ENCODE measurements around the gene VEZT.
"Not testable (repeated sequence)": the region's sequence is repeated elsewhere in the genome, so short reads cannot be mapped to it uniquely, and the experiment has no call there.

The VEZT gene

GRCh38 chr12:95217377-95218149 lies at the start of gene VEZT, which contains the start of gene FGD6:
TSS of gene VEZT (plus strand) at chr12:95217807. CDS start at chr12:95217851, 44 bp downstream.
TSS of gene FGD6 (minus strand) at chr12:95217467. CDS start at chr12:95217240, 227 bp downstream.
- peak; percentile 98 for DNase-seq

- DNase-seq: no peak
Measured at GRCh38 chr12:95168746-95169145, 48.9 kb upstream of the VEZT start.

- DNase-seq: no peak
Measured at GRCh38 chr12:95169368-95169767, 48.2 kb upstream of the VEZT start.

GRCh38 chr12:95173392-95174251 lies 44.0 kb upstream of the VEZT start:
- DNase-seq: no peak

GRCh38 chr12:95177201-95177768 lies 40.3 kb upstream of the VEZT start:
- DNase-seq: no peak

- DNase-seq: no peak
Measured at GRCh38 chr12:95178136-95178535, 39.5 kb upstream of the VEZT start.

GRCh38 chr12:95179011-95179410 lies 38.6 kb upstream of the VEZT start:
- DNase-seq: no peak

GRCh38 chr12:95181103-95181502 lies 36.5 kb upstream of the VEZT start:
- DNase-seq: no peak

GRCh38 chr12:95182868-95183415 lies 34.7 kb upstream of the VEZT start:
- no peak for DNase-seq

- no peak for DNase-seq
Measured at GRCh38 chr12:95184121-95184520, 33.5 kb upstream of the VEZT start.

GRCh38 chr12:95185072-95185471 lies 32.5 kb upstream of the VEZT start:
- DNase-seq: no peak

GRCh38 chr12:95185854-95186253 lies 31.8 kb upstream of the VEZT start:
- no peak for DNase-seq

GRCh38 chr12:95187865-95188415 lies 29.7 kb upstream of the VEZT start:
- no peak for DNase-seq

- DNase-seq: no peak
Measured at GRCh38 chr12:95191060-95191696, 26.4 kb upstream of the VEZT start.

- no peak for DNase-seq
Measured at GRCh38 chr12:95192271-95192670, 25.3 kb upstream of the VEZT start.

GRCh38 chr12:95193139-95193538 lies 24.5 kb upstream of the VEZT start:
- no peak for DNase-seq

- no peak for DNase-seq
Measured at GRCh38 chr12:95195122-95195521, 22.5 kb upstream of the VEZT start.

GRCh38 chr12:95196875-95197569 lies 20.6 kb upstream of the VEZT start:
- DNase-seq: not testable (repeated sequence)

GRCh38 chr12:95197636-95198035 lies 20.0 kb upstream of the VEZT start:
- no peak for DNase-seq

- DNase-seq: no peak
Measured at GRCh38 chr12:95198914-95199313, 18.7 kb upstream of the VEZT start.

GRCh38 chr12:95200128-95200894 lies 17.3 kb upstream of the VEZT start:
- DNase-seq: no peak
